ENCODE measurements around the gene NEDD4.

The NEDD4 gene

DNA sequence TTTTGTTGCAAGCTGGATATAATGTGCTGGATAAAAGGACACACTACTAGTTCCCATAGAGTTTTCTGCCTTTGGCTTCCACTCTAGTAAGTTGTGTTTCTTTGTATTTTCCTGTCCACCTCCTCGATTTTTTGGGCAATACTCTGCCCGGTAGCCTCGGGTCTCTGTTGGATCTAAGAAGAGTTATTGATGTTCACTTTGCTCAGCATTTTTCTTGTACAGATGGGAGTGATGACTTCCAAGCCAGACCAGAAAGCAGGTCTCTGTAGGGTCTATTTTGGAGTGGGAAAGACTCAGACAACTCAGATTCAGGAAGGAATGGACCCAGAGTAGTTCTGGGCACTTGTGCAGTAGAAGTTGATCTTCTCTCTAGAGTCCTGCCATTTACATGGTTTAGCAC lies 214.5 kb downstream of the NEDD4 start:
- ATAC-seq (no peak), DNase-seq (no peak)

All from stimulated activated naive CD8-positive, alpha-beta T cell treated with anti-CD3 and anti-CD28 coated beads, Interleukin-15, Interleukin-2, amounts not matched to agents 100 U/mL and 50 U/mL, for 24 hours (primary cell).